Neutrophil (primary cell): ENCODE measurements around the gene GLP1R.
"Not testable (repeated sequence)": the region's sequence is repeated elsewhere in the genome, so short reads cannot be mapped to it uniquely, and the experiment has no call there.

Experiments used
- H3K27ac ChIP-seq: fragments of 200-600 bp; sonication (generic); 2 replicates; pipeline ENCODE4 v1.5.1; 2016; ENCODE audit warnings: mild to moderate bottlenecking, moderate library complexity
- H3K27me3 ChIP-seq: fragments of 200-600 bp; sonication (generic); 2 replicates; pipeline ENCODE4 v1.6.0; 2016; ENCODE audit warnings: mild to moderate bottlenecking
- H3K36me3 ChIP-seq: fragments of 200-600 bp; sonication (generic); 2 replicates; pipeline ENCODE4 v1.5.1; 2017
- H3K4me1 ChIP-seq, 2 experiments: fragments of 200-600 bp in 1 of 2; sonication (generic) in 1 of 2; 1 replicate in 1 of 2; 2 replicates in 1 of 2; pipeline versions ENCODE4 v1.5.1 to v1.6.1; 2013 to 2016; ENCODE audit warnings: low read depth in 1 of 2, low read length in 1 of 2, mild to moderate bottlenecking in 1 of 2, moderate library complexity in 1 of 2; ENCODE audit not compliant: control insufficient read depth in 1 of 2, insufficient read depth in 1 of 2
- H3K4me3 ChIP-seq, 2 experiments: fragments of 200-600 bp in 1 of 2; sonication (generic) in 1 of 2; 1 replicate in 1 of 2; 2 replicates in 1 of 2; pipeline ENCODE4 v1.5.1; 2013 to 2016; ENCODE audit warnings: low read depth in 1 of 2, low read length in 1 of 2, mild to moderate bottlenecking in 1 of 2, moderate library complexity in 1 of 2
- H3K9me3 ChIP-seq: fragments of 200-600 bp; sonication (generic); 2 replicates; pipeline ENCODE4 v1.5.1; 2016
- CTCF ChIP-seq: fragments of 200-600 bp; sonication (generic); IDR thresholded peaks from 2 replicates; pipeline ENCODE4 v1.5.1; 2016; ENCODE audit warnings: antibody characterized with exemption

Gene GLP1R

DNA sequence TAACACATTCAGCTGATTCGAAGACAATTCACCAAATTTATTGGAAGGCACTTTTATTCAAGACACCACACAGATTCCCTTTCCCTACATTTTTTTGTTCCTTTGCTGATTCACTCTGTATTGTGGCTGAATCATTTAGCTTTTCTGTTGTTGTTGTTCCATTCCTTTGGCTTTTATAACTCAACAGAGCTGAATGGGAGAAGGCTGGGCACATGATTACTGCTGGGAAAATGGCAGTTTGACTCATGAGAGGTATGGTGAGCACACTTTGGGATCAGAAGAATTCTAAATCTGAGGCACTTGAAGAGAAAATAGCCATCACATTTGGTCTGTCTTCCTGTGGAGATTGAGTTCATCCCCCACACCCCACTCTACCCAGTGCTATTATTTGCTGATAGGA is 82.1 kb downstream of the GLP1R start:
- H3K27ac ChIP-seq, result no peak overlapping the region
- no peak for TF ChIP-seq CTCF
- H3K4me3 ChIP-seq, result no peak overlapping the region
- H3K36me3 ChIP-seq, result no peaks in the 10 kb centered on the region
- H3K4me1 ChIP-seq, result no peaks in the 10 kb centered on the region
- H3K27me3 ChIP-seq, result peaks cover 24% of the 10 kb centered on the region
- no peaks in the 10 kb centered on the region for H3K9me3 ChIP-seq

- not testable (repeated sequence) for H3K4me3 ChIP-seq, H3K27ac ChIP-seq, H3K36me3 ChIP-seq, H3K4me1 ChIP-seq, H3K9me3 ChIP-seq
- peaks cover 22% of the 10 kb centered on the region for H3K27me3 ChIP-seq
Observed at GRCh38 chr6:39134761-39135160, 86.2 kb downstream of the GLP1R start.

GRCh38 chr6:39136207-39136606 is 87.6 kb downstream of the GLP1R start:
- not testable (repeated sequence) for H3K4me1 ChIP-seq, H3K9me3 ChIP-seq, H3K36me3 ChIP-seq, H3K4me3 ChIP-seq, H3K27ac ChIP-seq
- H3K27me3 ChIP-seq, result peaks cover 23% of the 10 kb centered on the region

- no peaks in the 10 kb centered on the region for H3K36me3 ChIP-seq
- no peaks in the 10 kb centered on the region for H3K9me3 ChIP-seq
- no peak overlapping the region for H3K27ac ChIP-seq
- H3K4me3 ChIP-seq, result no peak overlapping the region
- H3K4me1 ChIP-seq, result no peaks in the 10 kb centered on the region
- no peak for TF ChIP-seq CTCF
- H3K27me3 ChIP-seq, result peaks cover 26% of the 10 kb centered on the region
Observed at GRCh38 chr6:39137245-39137644, 88.7 kb downstream of the GLP1R start.
